Measurements from ENCODE around the gene ZYG11B.

- TF ChIP-seq POLR2A (IDR thresholded peaks at IDR 0.05): no peak
- no peak for TF ChIP-seq EP300 (IDR thresholded peaks at IDR 0.05)
- TF ChIP-seq CTCF (IDR thresholded peaks at IDR 0.05): no peak
These were observed 150.6 kb downstream of the ZYG11B start for GRCh38 chr1:52876843-52877242.

Data from ovary (tissue), 3 donors.